ENCODE measurements around the gene MT1F.

MT1F gene

DNA sequence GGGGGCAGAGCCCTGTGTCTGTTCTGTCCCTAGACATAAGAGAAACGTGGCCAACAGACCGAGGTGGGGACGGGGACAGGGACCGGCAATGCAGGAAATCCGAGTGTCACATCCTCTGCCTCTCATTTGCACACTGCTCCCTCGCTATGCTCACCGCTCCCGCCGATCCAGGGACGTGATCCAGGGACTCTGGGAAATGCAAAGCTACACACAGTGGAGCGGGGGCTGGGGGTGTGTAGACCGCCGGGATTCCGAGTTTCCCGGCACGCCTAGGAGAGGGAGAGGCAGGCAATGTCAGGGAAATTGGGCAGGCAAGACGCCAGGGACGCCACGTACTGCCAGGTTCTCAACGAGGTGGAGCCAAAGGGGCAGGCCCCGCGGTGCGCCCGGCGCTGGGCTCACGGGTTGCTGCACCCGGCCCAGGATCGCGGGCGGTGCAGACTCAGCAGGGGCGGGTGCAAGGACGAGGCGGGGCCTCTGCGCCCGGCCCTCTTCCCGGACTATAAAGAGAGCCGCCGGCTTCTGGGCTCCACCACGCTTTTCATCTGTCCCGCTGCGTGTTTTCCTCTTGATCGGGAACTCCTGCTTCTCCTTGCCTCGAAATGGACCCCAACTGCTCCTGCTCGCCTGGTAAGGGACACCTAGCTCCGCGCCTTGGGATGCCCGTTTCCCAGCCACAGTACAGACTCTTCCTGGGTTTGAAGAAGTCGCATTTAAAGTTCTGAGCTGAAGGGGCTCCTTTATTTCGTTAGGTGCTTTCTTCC lies 24.4 kb downstream of the MT1F start, which contains the start of gene MT1X:
Gene MT1X, plus strand, starts transcription at position 532 of the 764 bp plus-strand sequence. Its CDS starts 71 bp downstream, at position 603.
- Histone ChIP-seq H3K27ac (peak within 1 kb of the TSS; percentile 82), H3K36me3 (peaks cover 19% of the 10 kb centered on the region; the same call in 1 of the 2 replicates)

GRCh38 chr16:56682703-56683397 lies 25.1 kb downstream of the MT1F start:
- Histone ChIP-seq H4K20me1 (no peaks in the 10 kb centered on the region), H3K27ac (peak overlapping the region; percentile 82), H3K36me3 (peaks cover 19% of the 10 kb centered on the region; the same call in 1 of the 2 replicates), H3K9me3 (peaks cover 10% of the 10 kb centered on the region; the same call in 1 of the 2 replicates), H3K4me3 (peak overlapping the region; percentile 75), H3K4me1 (peaks cover 72% of the 10 kb centered on the region), H3K9ac (peak overlapping the region; percentile 87), H3K27me3 (no peaks in the 10 kb centered on the region), H3K4me2 (peak overlapping the region; percentile 89)
- no peak for TF ChIP-seq Cebpa-rat (IDR thresholded peaks at IDR 0.05)

More for the DNA sequence above, 24.4 kb downstream of the MT1F start, which contains the start of gene MT1X:
- no peaks in the 10 kb centered on the region for H4K20me1 ChIP-seq
- H3K4me3 ChIP-seq = peak within 1 kb of the TSS; percentile 75
- TF ChIP-seq Cebpa-rat (IDR thresholded peaks at IDR 0.05) = no peak
- peak within 1 kb of the TSS; percentile 87 for H3K9ac ChIP-seq
- H3K4me1 ChIP-seq = peaks cover 72% of the 10 kb centered on the region
- peaks cover 10% of the 10 kb centered on the region; the same call in 1 of the 2 replicates for H3K9me3 ChIP-seq
- H3K4me2 ChIP-seq = peak within 1 kb of the TSS; percentile 89
- peaks cover 4% of the 10 kb centered on the region for H3K27me3 ChIP-seq

DNA sequence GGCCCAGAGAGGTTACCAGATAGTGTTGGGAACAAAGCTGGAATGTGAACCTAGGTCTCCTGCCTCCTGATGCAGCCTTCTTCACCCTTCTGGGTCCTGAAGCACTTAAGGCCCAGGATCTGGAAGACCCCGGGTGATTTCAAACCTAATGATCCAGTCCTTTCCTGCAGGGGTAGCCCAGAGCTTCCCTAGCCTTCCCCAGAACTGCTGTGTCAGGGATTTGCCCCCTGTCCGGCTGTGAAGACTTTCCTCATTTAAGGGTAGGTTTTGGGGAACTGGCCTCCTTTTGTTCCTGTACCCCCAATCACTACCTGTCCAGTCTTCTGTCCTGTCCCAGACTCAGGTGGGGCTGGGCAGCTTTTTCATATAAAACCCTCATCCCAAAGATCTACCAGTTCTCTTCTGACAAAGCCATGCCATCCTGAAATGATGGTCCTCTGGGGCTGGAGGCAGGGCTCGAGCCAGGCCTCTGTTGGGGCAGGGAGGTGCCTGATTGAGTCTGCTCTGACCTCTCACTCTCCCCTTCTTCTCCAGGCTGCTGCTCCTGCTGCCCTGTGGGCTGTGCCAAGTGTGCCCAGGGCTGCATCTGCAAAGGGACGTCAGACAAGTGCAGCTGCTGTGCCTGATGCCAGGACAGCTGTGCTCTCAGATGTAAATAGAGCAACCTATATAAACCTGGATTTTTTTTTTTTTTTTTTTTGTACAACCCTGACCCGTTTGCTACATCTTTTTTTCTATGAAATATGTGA lies 25.8 kb downstream of the MT1F start:
- H4K20me1 ChIP-seq = no peaks in the 10 kb centered on the region
- H3K27me3 ChIP-seq = no peaks in the 10 kb centered on the region
- peak overlapping the region; percentile 75 for H3K4me3 ChIP-seq
- H3K9ac ChIP-seq = peak overlapping the region; percentile 87
- H3K27ac ChIP-seq = peak overlapping the region; percentile 82
- H3K36me3 ChIP-seq = peaks cover 19% of the 10 kb centered on the region; the same call in 1 of the 2 replicates
- peaks cover 10% of the 10 kb centered on the region; the same call in 1 of the 2 replicates for H3K9me3 ChIP-seq
- H3K4me2 ChIP-seq = peak overlapping the region; percentile 89
- H3K4me1 ChIP-seq = peaks cover 78% of the 10 kb centered on the region
- TF ChIP-seq Cebpa-rat (IDR thresholded peaks at IDR 0.05) = no peak

GRCh38 chr16:56684256-56684925 lies 26.6 kb downstream of the MT1F start:
- Histone ChIP-seq H3K4me3 (peak overlapping the region; percentile 75), H3K27ac (peak overlapping the region; percentile 82), H3K27me3 (no peaks in the 10 kb centered on the region), H3K9me3 (peaks cover 10% of the 10 kb centered on the region; the same call in 1 of the 2 replicates), H3K4me2 (peak overlapping the region; percentile 89), H3K9ac (peak overlapping the region; percentile 87), H3K4me1 (peaks cover 86% of the 10 kb centered on the region), H3K36me3 (peaks cover 19% of the 10 kb centered on the region; the same call in 1 of the 2 replicates), H4K20me1 (no peaks in the 10 kb centered on the region)
- no peak for TF ChIP-seq Cebpa-rat (IDR thresholded peaks at IDR 0.05)

DNA sequence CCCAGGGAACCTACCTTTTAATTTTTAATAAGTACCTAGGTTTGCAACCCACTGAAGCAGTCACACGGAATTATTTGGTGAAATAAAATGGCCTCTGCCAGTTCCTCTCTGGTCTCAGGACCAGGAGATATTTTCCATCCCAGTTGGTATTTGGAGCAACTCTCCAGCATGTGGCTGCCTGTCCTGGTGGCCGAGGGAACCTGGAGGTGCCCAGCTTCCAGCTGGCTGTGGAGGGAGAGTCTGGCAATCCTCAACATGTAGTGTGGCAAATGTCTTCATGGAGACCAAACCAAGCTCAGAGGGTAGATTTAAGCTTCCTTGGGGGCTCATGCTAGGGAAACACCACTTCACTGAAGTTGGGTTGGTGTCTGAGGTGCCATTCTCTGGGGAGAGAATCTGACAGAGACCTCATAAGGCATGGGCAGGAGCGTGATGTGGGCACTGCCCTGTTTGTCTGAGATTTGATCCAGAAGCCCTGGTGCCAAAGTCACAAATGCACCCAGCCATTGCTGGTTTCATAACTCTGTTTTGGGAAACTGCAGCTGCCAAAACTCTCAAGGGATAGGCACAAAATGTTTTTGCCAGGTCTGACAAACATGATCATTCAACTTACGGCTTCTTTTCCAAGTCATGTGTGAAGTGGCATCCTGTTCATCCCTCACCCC lies 27.3 kb downstream of the MT1F start:
- H3K4me1 ChIP-seq = peaks cover 89% of the 10 kb centered on the region
- peak overlapping the region; percentile 82 for H3K27ac ChIP-seq
- H3K9me3 ChIP-seq = peaks cover 10% of the 10 kb centered on the region; the same call in 1 of the 2 replicates
- H3K9ac ChIP-seq = peak overlapping the region; percentile 87
- H3K27me3 ChIP-seq = no peaks in the 10 kb centered on the region
- H3K36me3 ChIP-seq = peaks cover 19% of the 10 kb centered on the region; the same call in 1 of the 2 replicates
- no peak for TF ChIP-seq Cebpa-rat (IDR thresholded peaks at IDR 0.05)
- no peaks in the 10 kb centered on the region for H4K20me1 ChIP-seq
- peak overlapping the region; percentile 75 for H3K4me3 ChIP-seq
- peak overlapping the region; percentile 89 for H3K4me2 ChIP-seq

DNA sequence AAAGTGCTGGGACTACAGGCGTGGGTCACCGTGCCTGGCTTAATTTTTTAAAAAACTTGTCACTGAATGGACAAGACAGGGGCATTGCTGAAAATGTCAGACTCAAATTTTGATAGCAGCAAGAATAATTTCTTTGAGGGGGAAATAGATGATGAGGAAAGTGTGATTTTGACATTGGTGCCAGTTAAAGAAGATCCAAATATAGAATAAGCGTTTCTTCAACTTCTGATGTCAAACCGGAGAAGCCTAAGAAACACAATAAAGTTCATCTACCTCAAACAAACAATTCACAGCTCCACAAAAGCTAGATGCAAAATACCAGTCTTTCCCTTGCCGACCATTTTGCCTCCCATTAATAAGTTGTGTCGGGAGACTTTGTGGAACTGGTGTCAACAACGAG lies 29.0 kb downstream of the MT1F start:
- no peak overlapping the region for H3K9ac ChIP-seq
- H3K36me3 ChIP-seq = peaks cover 19% of the 10 kb centered on the region; the same call in 1 of the 2 replicates
- no peaks in the 10 kb centered on the region for H3K27me3 ChIP-seq
- H3K4me2 ChIP-seq = peak overlapping the region; percentile 89; the same call in 1 of the 2 replicates
- H4K20me1 ChIP-seq = no peaks in the 10 kb centered on the region
- no peak for TF ChIP-seq Cebpa-rat (IDR thresholded peaks at IDR 0.05)
- H3K27ac ChIP-seq = no peak overlapping the region
- H3K4me1 ChIP-seq = peaks cover 77% of the 10 kb centered on the region
- no peak overlapping the region for H3K4me3 ChIP-seq
- peaks cover 10% of the 10 kb centered on the region; the same call in 1 of the 2 replicates for H3K9me3 ChIP-seq

- TF ChIP-seq Cebpa-rat (IDR thresholded peaks at IDR 0.05) = no peak
- Histone ChIP-seq H3K27me3 (no peaks in the 10 kb centered on the region), H3K36me3 (peaks cover 15% of the 10 kb centered on the region; the same call in 1 of the 2 replicates), H3K9me3 (peaks cover 10% of the 10 kb centered on the region; the same call in 1 of the 2 replicates), H3K4me1 (peaks cover 61% of the 10 kb centered on the region), H3K9ac (0 out of 2 replicates have a peak overlapping the region, but pooled peaks have one; percentile 3), H3K27ac (peak overlapping the region; percentile 44; the same call in 1 of the 2 replicates), H3K4me3 (no peak overlapping the region), H3K4me2 (peak overlapping the region; percentile 76), H4K20me1 (no peaks in the 10 kb centered on the region)
These were observed 31.0 kb downstream of the MT1F start for GRCh38 chr16:56688762-56689161.

DNA sequence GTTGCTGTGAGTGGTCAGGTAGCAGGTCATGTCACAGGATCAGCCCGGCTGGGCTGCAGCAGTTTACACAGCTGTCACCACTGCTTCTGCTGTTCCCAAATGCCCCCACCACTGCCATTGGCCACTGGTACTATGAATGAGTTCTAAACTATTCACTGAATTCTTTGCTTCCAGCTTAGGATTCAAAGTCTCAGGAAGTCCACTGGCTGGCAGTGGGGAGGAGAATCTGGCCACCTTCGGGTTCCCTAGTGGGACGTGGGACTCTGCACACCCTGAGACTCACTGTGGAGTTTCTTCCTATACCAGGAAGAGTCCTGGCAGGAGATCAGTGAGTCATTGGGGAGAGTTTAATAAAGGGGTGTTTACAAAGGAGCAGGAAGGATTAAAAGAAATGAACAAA lies 31.4 kb downstream of the MT1F start:
- Histone ChIP-seq H3K4me2 (peak overlapping the region; percentile 76), H4K20me1 (no peaks in the 10 kb centered on the region), H3K36me3 (peaks cover 14% of the 10 kb centered on the region; the same call in 1 of the 2 replicates), H3K9ac (no peak overlapping the region), H3K4me3 (no peak overlapping the region), H3K4me1 (peaks cover 57% of the 10 kb centered on the region), H3K27me3 (no peaks in the 10 kb centered on the region), H3K9me3 (peaks cover 10% of the 10 kb centered on the region; the same call in 1 of the 2 replicates), H3K27ac (peak overlapping the region; percentile 44; the same call in 1 of the 2 replicates)
- no peak for TF ChIP-seq Cebpa-rat (IDR thresholded peaks at IDR 0.05)

All from BLaER1 (cell line).